Measurements from ENCODE around the gene GP5. TPM values are rescaled to one million over a fixed set of nuclear protein-coding genes. Genes with fewer than 3 reads are reported as not detected.

The GP5 gene
- total and polyA plus RNA-seq, 2 of the 13 experiments (the other 11 are each of a cell fraction or from before 2014, with no cell fraction given) = not detected

DNA sequence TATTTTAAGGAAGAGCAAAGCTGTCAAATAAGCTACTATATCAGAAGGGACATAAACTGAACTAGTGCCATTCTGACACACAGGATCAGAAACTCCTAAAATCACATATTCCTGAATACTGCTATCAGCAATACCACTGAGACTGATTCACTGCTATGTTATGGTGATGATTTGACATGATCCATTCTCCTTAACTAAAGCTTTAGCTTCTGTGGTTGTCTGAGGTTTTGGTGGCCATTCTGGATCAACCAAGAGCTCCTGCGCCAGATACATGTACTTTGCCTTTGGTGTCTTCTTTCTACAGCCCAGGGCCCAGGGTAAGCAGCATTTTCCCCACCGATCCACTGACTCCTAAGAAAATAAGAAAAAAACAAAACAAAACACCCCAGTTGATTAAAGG lies 6.7 kb upstream of the GP5 start:
- Histone ChIP-seq H3K79me2 (ENCODE audit: insufficient read depth, low read length) (no peaks in the 10 kb centered on the region), H2AFZ (ENCODE audit: low read length) (no peak overlapping the region), H3K4me1 (ENCODE audit: insufficient read depth, low read length) (peaks cover 16% of the 10 kb centered on the region; the same call in 1 of the 2 replicates), H3K27me3 (ENCODE audit: control insufficient read depth in 1 of 2, insufficient read depth in 2 of 2, low read length in 2 of 2) (no peaks in the 10 kb centered on the region), H4K20me1 (ENCODE audit: insufficient read depth, low read length) (no peaks in the 10 kb centered on the region), H3K4me2 (ENCODE audit: low read depth, low read length) (no peak overlapping the region), H3K4me3 (replicated peaks in 1 of 3; ENCODE audit: insufficient read depth in 1 of 3, low read depth in 2 of 3, low read length in 3 of 3) (no peak overlapping the region), H3K36me3 (replicated peaks in 1 of 2; ENCODE audit: control insufficient read depth in 1 of 2, insufficient read depth in 2 of 2, low read length in 2 of 2) (peaks cover 3 to 34% of the 10 kb centered on the region in 2 experiments; a peak in 4 of 5 replicates), H3K9ac (ENCODE audit: insufficient read depth, low read depth, low read length) (no peak overlapping the region), H3K27ac (ENCODE audit: extremely low read length, insufficient read depth, low read length) (no peak overlapping the region), H3K9me3 (ENCODE audit: low read length) (no peaks in the 10 kb centered on the region)
- FAIRE-seq = no peak
- in situ Hi-C loops (cut with HindIII; ENCODE audit: extremely low pct_ligation_motif_present, low pct_unique_long_range_greater_than_20kb) (no loop called here), intact Hi-C loops (cut with micrococcal nuclease; ENCODE audit: unreplicated experiment) (loop anchor here (2.0 kb wide), 1 partner anchor 37 kb away; the partner anchor contains the start of gene LRRC15)
- DNase-seq (ENCODE audit: low spot score) = no peak
- BruUV-seq (replicated peaks) = no TSS peak
- TF ChIP-seq ZNF382 (CRISPR knock-in tag; IDR thresholded peaks at IDR 0.05; ENCODE audit: borderline replicate concordance) = no peak
- TF ChIP-seq FOXO1 (CRISPR knock-in tag; IDR thresholded peaks at IDR 0.05) = no peak
- TF ChIP-seq AFF4 (CRISPR knock-in tag; IDR thresholded peaks at IDR 0.05) = no peak
- TF ChIP-seq, protein P1, sequence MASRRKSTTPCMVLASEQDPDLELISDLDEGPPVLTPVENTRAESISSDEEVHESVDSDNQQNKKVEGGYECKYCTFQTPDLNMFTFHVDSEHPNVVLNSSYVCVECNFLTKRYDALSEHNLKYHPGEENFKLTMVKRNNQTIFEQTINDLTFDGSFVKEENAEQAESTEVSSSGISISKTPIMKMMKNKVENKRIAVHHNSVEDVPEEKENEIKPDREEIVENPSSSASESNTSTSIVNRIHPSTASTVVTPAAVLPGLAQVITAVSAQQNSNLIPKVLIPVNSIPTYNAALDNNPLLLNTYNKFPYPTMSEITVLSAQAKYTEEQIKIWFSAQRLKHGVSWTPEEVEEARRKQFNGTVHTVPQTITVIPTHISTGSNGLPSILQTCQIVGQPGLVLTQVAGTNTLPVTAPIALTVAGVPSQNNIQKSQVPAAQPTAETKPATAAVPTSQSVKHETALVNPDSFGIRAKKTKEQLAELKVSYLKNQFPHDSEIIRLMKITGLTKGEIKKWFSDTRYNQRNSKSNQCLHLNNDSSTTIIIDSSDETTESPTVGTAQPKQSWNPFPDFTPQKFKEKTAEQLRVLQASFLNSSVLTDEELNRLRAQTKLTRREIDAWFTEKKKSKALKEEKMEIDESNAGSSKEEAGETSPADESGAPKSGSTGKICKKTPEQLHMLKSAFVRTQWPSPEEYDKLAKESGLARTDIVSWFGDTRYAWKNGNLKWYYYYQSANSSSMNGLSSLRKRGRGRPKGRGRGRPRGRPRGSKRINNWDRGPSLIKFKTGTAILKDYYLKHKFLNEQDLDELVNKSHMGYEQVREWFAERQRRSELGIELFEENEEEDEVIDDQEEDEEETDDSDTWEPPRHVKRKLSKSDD (CRISPR knock-in tag; IDR thresholded peaks at IDR 0.05; ENCODE audit: low read depth) = no peak
- TF ChIP-seq ZNF776 (CRISPR knock-in tag; IDR thresholded peaks at IDR 0.05) = no peak
- TF ChIP-seq ZMAT3 (CRISPR knock-in tag; conservative IDR thresholded peaks at IDR 0.05) = no peak
- no peak for TF ChIP-seq ZFP1 (CRISPR knock-in tag; IDR thresholded peaks at IDR 0.05)
- no peak for TF ChIP-seq ZNF546 (CRISPR knock-in tag; conservative IDR thresholded peaks at IDR 0.05)
- TF ChIP-seq, protein P2, sequence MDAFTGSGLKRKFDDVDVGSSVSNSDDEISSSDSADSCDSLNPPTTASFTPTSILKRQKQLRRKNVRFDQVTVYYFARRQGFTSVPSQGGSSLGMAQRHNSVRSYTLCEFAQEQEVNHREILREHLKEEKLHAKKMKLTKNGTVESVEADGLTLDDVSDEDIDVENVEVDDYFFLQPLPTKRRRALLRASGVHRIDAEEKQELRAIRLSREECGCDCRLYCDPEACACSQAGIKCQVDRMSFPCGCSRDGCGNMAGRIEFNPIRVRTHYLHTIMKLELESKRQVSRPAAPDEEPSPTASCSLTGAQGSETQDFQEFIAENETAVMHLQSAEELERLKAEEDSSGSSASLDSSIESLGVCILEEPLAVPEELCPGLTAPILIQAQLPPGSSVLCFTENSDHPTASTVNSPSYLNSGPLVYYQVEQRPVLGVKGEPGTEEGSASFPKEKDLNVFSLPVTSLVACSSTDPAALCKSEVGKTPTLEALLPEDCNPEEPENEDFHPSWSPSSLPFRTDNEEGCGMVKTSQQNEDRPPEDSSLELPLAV (CRISPR knock-in tag; conservative IDR thresholded peaks at IDR 0.05; ENCODE audit: low read depth) = no peak
- no peak for TF ChIP-seq GFI1 (CRISPR knock-in tag; IDR thresholded peaks at IDR 0.05; ENCODE audit: borderline replicate concordance)
- no peak for TF ChIP-seq TBP (CRISPR knock-in tag; IDR thresholded peaks at IDR 0.05)
- no peak for TF ChIP-seq KAT7 (CRISPR knock-in tag; IDR thresholded peaks at IDR 0.05; ENCODE audit: borderline replicate concordance)
- POLR2A ChIA-PET = no interaction called here
- WGBS (ENCODE audit: low lambda C conversion rate) = 98% methylated on average over 2 of the region's 2 CpGs
- ATAC-seq = no peak
- CTCF ChIA-PET (ENCODE audit: low intra/inter-chr PET ratio, low total read pairs) = interaction anchor here (4.2 kb wide), 1 partner anchor 73 kb away, joined by 42 read pairs; no protein-coding TSS in a partner anchor
